PC-9 (cell line): ENCODE data around the gene PPP1R3G. TPM values are rescaled to one million over a fixed set of nuclear protein-coding genes. Genes with fewer than 3 reads are reported as not detected.

Experiments
- BruUV-seq: library from RNA; stranded (reverse); fragments of 400-500 nt; replicated peaks from 2 replicates; lab custom pipeline; 2021; lab: Mats Ljungman, UMichigan
- CTCF ChIA-PET: fragments of 300-600 bp; sonication (Branson Sonifier 250); formaldehyde crosslinking; loops from one replicate; lab custom pipeline; 2022; ENCODE audit warnings: antibody characterized with exemption; lab: Charles Lee
- POLR2A ChIA-PET: fragments of 300-600 bp; sonication (Branson Sonifier 250); formaldehyde crosslinking; loops from one replicate; lab custom pipeline; 2022; ENCODE audit warnings: antibody characterized with exemption; ENCODE audit not compliant: unreplicated experiment; lab: Charles Lee
- DNase-seq, 2 experiments: peaks; one replicate each; pipeline versions ENCODE4 v3.0.0 to v3.0.0-alpha.2; 2015 to 2022; ENCODE audit warnings: mixed read lengths in 1 of 2
- H2AFZ ChIP-seq: fragments of 200-600 bp; sonication (generic); 2 replicates; pipeline ENCODE4 v1.8.1; 2017; ENCODE audit warnings: antibody characterized with exemption
- H3F3A ChIP-seq: fragments of 200-600 bp; sonication (generic); 2 replicates; pipeline ENCODE4 v1.8.1; 2017; ENCODE audit warnings: antibody characterized with exemption, mild to moderate bottlenecking, low read depth; ENCODE audit not compliant: insufficient read depth
- H3K27ac ChIP-seq: fragments of 200-600 bp; sonication (generic); 2 replicates; pipeline ENCODE4 v1.6.1; 2016; ENCODE audit warnings: mixed run types
- H3K27me3 ChIP-seq: fragments of 200-600 bp; sonication (generic); 2 replicates; pipeline ENCODE4 v1.6.1; 2016; ENCODE audit warnings: low read depth, mixed run types; ENCODE audit not compliant: insufficient read depth
- H3K36me3 ChIP-seq: fragments of 200-600 bp; sonication (generic); 2 replicates; pipeline ENCODE4 v1.6.1; 2016; ENCODE audit warnings: low read depth, mixed run types
- H3K4me1 ChIP-seq: fragments of 200-600 bp; sonication (generic); replicated peaks from 2 replicates; pipeline ENCODE4 v1.6.1; 2016; ENCODE audit warnings: mixed run types; ENCODE audit not compliant: insufficient read depth
- H3K4me2 ChIP-seq: fragments of 200-600 bp; sonication (generic); 2 replicates; pipeline ENCODE4 v1.6.1; 2017; ENCODE audit warnings: mixed run types
- H3K4me3 ChIP-seq: fragments of 200-600 bp; sonication (generic); 2 replicates; pipeline ENCODE4 v1.6.1; 2016; ENCODE audit warnings: mixed run types
- H3K79me2 ChIP-seq: fragments of 200-600 bp; sonication (generic); 2 replicates; pipeline ENCODE4 v1.6.1; 2017; ENCODE audit warnings: low read depth, mixed run types
- H3K9me2 ChIP-seq: fragments of 200-600 bp; sonication (generic); 2 replicates; pipeline ENCODE4 v1.8.1; 2017; ENCODE audit warnings: mild to moderate bottlenecking; ENCODE audit not compliant: insufficient read depth
- H3K9me3 ChIP-seq: fragments of 200-600 bp; sonication (generic); 2 replicates; pipeline ENCODE4 v1.8.1; 2016; ENCODE audit warnings: low read depth; ENCODE audit not compliant: insufficient read depth
- H4K20me1 ChIP-seq: fragments of 200-600 bp; sonication (generic); 2 replicates; pipeline ENCODE4 v1.8.1; 2017; ENCODE audit not compliant: insufficient read depth
- EZH2 ChIP-seq: fragments of 200-600 bp; sonication (generic); IDR thresholded peaks from 2 replicates; pipeline ENCODE4 v1.8.0; 2017; ENCODE audit warnings: antibody characterized with exemption, low read depth
- intact Hi-C: fragments of 100-400 bp; cut with micrococcal nuclease; formaldehyde crosslinking; loops from one replicate; pipeline ENCODE4 v1.10.0; 2022; ENCODE audit not compliant: unreplicated experiment
- total RNA-seq: library from RNA; stranded (reverse); gene quantifications from 2 replicates; pipeline ENCODE4 v1.2.3, GENCODE V29; 2021
- TF ChIP-seq, protein P1 (sequence below): fragments of 200-600 bp; sonication (generic); conservative IDR thresholded peaks from 2 replicates; pipeline ENCODE4 v1.6.1; 2017; ENCODE audit warnings: mixed run types, antibody characterized with exemption, mild to moderate bottlenecking, moderate library complexity

The PPP1R3G gene
- total RNA-seq, 1 experiment from 2014 or later: 1.1 TPM

DNA sequence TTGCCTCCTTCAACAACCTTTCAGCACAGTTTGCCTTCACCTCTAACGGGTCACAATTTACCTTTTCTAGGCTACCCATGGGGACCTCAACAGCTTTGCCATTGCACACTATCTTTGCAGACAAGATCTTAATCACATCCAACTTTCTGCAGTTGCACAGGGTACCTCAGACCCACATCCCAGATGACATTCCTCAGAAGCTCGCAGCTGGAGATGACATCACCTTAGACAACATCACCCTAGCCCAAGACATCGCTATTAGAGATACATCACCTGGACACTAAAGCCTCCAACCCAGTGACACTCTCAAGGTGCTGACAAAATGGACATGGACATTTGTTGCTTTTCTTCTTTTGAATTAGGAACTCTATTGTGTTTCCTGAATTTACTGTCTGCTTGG, 42.7 kb upstream of the PPP1R3G start:
- ChIA-PET CTCF (no interaction called here), POLR2A (interaction anchor here (0.6 kb wide), 1 partner anchor 1583 kb away, joined by 3 read pairs; no protein-coding TSS in a partner anchor)
- Histone ChIP-seq H3K27ac (no peak overlapping the region), H3K9me2 (no peaks in the 10 kb centered on the region), H4K20me1 (no peaks in the 10 kb centered on the region), H3K9me3 (no peaks in the 10 kb centered on the region), H3K27me3 (no peaks in the 10 kb centered on the region), H2AFZ (no peak overlapping the region), H3K4me3 (no peak overlapping the region), H3K36me3 (no peaks in the 10 kb centered on the region), H3K4me1 (no peaks in the 10 kb centered on the region), H3F3A (no peaks in the 10 kb centered on the region), H3K79me2 (no peaks in the 10 kb centered on the region), H3K4me2 (no peak overlapping the region)
- DNase-seq: no peak
- no TSS peak for BruUV-seq
- intact Hi-C loops: no loop called here
- TF ChIP-seq, protein P1, sequence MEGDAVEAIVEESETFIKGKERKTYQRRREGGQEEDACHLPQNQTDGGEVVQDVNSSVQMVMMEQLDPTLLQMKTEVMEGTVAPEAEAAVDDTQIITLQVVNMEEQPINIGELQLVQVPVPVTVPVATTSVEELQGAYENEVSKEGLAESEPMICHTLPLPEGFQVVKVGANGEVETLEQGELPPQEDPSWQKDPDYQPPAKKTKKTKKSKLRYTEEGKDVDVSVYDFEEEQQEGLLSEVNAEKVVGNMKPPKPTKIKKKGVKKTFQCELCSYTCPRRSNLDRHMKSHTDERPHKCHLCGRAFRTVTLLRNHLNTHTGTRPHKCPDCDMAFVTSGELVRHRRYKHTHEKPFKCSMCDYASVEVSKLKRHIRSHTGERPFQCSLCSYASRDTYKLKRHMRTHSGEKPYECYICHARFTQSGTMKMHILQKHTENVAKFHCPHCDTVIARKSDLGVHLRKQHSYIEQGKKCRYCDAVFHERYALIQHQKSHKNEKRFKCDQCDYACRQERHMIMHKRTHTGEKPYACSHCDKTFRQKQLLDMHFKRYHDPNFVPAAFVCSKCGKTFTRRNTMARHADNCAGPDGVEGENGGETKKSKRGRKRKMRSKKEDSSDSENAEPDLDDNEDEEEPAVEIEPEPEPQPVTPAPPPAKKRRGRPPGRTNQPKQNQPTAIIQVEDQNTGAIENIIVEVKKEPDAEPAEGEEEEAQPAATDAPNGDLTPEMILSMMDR: no peak
- no peak for TF ChIP-seq EZH2

DNA sequence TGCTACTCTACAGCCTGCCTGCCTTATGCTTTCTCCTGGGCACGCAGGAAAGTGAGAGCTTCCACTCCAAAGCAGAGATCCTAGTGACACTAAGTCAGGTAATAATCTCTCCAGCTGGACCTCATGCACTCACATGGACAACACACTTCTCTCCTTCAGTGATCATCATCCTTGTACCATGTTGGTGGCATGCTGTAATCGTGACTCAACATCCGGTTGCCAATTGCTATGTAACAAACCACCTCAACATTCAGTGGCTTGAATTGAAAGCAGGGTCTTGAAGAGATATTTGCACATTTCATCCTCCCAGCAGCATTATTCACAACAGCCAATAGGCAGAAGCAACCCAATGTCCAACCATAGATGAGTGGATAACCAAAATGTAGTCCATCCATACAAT, 40.3 kb upstream of the PPP1R3G start:
- H3K27me3 ChIP-seq: no peaks in the 10 kb centered on the region
- DNase-seq: no peak
- no peaks in the 10 kb centered on the region for H3K9me3 ChIP-seq
- H2AFZ ChIP-seq: no peak overlapping the region
- no peak overlapping the region for H3K27ac ChIP-seq
- TF ChIP-seq, protein P1: no peak
- TF ChIP-seq EZH2: no peak
- ChIA-PET CTCF (no interaction called here), POLR2A (no interaction called here)
- intact Hi-C loops: no loop called here
- no peaks in the 10 kb centered on the region for H3K36me3 ChIP-seq
- H3K9me2 ChIP-seq: no peaks in the 10 kb centered on the region
- H4K20me1 ChIP-seq: no peaks in the 10 kb centered on the region
- no peak overlapping the region for H3K4me2 ChIP-seq
- H3F3A ChIP-seq: no peaks in the 10 kb centered on the region
- no peak overlapping the region for H3K4me3 ChIP-seq
- H3K79me2 ChIP-seq: no peaks in the 10 kb centered on the region
- BruUV-seq: no TSS peak
- no peaks in the 10 kb centered on the region for H3K4me1 ChIP-seq

DNA sequence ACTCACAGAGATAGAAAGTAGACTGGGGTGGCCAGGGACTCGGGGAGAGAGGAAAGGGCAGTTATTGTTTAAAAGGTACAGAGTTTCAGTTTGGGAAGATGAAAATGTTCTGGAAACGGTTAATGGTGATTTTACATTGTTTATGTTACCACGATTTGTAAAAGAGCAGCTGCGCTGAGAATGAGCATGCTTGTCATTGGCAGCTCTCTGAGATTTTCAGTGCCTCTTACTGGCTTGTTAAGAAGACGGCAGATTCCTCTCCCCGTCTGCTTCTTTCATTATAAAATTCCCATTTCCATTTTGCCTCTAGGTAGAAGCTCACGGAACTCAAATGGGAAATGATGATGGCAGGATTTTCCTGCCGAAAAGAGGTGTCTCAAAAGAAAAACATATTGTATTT, 39.7 kb upstream of the PPP1R3G start:
- Histone ChIP-seq H3K9me3 (no peaks in the 10 kb centered on the region), H3K4me3 (no peak overlapping the region), H3K27me3 (no peaks in the 10 kb centered on the region), H3K79me2 (no peaks in the 10 kb centered on the region), H3F3A (no peaks in the 10 kb centered on the region), H3K4me2 (no peak overlapping the region), H3K9me2 (no peaks in the 10 kb centered on the region), H4K20me1 (no peaks in the 10 kb centered on the region), H3K36me3 (no peaks in the 10 kb centered on the region), H3K27ac (no peak overlapping the region), H3K4me1 (no peaks in the 10 kb centered on the region), H2AFZ (no peak overlapping the region)
- DNase-seq: no peak
- no TSS peak for BruUV-seq
- TF ChIP-seq, protein P1: no peak
- TF ChIP-seq EZH2: no peak
- intact Hi-C loops: no loop called here
- POLR2A ChIA-PET: no interaction called here
- CTCF ChIA-PET: no interaction called here
